ENCODE data around the gene FAM120A.
"Not testable (repeated sequence)": the region's sequence is repeated elsewhere in the genome, so short reads cannot be mapped to it uniquely, and the experiment has no call there.

FAM120A gene

DNA sequence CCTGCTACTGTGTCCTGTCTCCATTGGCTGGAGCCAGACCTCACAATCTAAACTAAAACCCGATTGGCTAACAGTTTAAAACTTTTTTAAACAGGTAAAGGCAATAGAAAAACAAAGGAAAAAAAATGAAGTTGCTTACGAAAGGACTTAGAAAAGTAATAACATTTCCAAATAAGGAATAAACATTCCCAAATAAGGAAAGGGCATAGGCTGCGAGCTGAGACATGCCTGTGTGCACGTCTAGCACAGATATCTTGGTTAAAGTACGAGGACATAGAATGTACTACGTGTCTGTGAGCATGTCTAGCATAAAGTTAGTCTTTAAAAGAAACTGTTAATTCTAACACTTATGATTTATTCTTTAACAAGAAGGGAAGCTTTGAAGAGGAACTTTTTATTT, 15.3 kb upstream of the FAM120A start:
- Histone ChIP-seq H2AFZ (no peak overlapping the region), H3K9me3 (ENCODE audit: control insufficient read depth, low read length) (no peaks in the 10 kb centered on the region), H3K4me3 (ENCODE audit: low read depth, low read length) (no peak overlapping the region), H3K4me1 (no peaks in the 10 kb centered on the region), H3K9ac (no peak overlapping the region), H3K36me3 (ENCODE audit: control insufficient read depth, insufficient read depth, low read length) (no peaks in the 10 kb centered on the region), H3K27ac (no peak overlapping the region), H3K4me2 (ENCODE audit: low read length) (no peak overlapping the region), H3K27me3 (ENCODE audit: control insufficient read depth, insufficient read depth, low read length) (no peaks in the 10 kb centered on the region), H3K79me2 (no peaks in the 10 kb centered on the region)
- TF ChIP-seq, protein P1, sequence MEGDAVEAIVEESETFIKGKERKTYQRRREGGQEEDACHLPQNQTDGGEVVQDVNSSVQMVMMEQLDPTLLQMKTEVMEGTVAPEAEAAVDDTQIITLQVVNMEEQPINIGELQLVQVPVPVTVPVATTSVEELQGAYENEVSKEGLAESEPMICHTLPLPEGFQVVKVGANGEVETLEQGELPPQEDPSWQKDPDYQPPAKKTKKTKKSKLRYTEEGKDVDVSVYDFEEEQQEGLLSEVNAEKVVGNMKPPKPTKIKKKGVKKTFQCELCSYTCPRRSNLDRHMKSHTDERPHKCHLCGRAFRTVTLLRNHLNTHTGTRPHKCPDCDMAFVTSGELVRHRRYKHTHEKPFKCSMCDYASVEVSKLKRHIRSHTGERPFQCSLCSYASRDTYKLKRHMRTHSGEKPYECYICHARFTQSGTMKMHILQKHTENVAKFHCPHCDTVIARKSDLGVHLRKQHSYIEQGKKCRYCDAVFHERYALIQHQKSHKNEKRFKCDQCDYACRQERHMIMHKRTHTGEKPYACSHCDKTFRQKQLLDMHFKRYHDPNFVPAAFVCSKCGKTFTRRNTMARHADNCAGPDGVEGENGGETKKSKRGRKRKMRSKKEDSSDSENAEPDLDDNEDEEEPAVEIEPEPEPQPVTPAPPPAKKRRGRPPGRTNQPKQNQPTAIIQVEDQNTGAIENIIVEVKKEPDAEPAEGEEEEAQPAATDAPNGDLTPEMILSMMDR (IDR thresholded peaks at IDR 0.05), result no peak

DNA sequence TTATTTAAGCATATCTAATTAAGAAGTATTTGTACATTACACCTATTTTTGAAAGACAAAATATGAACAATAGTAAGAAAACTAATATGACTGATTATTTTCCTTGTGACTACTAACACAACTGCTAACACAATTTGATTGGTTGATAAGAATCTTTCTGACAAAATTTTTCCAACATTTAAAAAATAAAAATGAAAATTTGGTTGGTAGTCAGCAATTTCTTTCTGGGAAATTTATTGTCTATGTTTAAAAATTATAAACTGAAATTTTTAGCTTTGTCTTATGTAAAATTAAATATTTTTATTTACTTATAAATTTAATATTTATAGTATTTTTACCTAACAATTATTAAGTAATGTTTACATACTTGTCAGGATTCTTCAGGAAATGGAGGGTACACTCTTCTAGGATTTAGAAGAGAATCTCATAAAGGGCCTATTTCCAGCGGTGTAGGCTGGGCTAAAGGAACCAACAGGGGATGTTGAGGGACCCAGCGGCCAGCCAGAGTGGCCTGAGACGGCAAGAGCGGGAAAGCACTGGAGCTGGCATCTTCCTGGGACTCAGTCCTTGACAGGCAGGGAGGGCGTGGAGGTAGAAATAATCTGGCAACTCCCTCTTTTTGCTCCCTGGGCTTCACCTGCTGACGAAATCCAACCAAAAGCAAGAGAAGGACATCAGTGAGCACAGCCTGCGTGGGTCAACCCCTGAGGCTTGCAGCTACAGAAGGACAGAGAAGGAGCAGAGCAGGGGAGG, 14.7 kb upstream of the FAM120A start:
- no peak overlapping the region for H3K4me2 ChIP-seq (ENCODE audit: low read length)
- H3K4me3 ChIP-seq (ENCODE audit: low read depth, low read length), result no peak overlapping the region
- no peaks in the 10 kb centered on the region for H3K36me3 ChIP-seq (ENCODE audit: control insufficient read depth, insufficient read depth, low read length)
- TF ChIP-seq, protein P1 (IDR thresholded peaks at IDR 0.05), result no peak
- H3K4me1 ChIP-seq, result no peaks in the 10 kb centered on the region
- no peak overlapping the region for H3K9ac ChIP-seq
- no peaks in the 10 kb centered on the region for H3K9me3 ChIP-seq (ENCODE audit: control insufficient read depth, low read length)
- no peak overlapping the region for H3K27ac ChIP-seq
- H3K27me3 ChIP-seq (ENCODE audit: control insufficient read depth, insufficient read depth, low read length), result no peaks in the 10 kb centered on the region
- no peaks in the 10 kb centered on the region for H3K79me2 ChIP-seq
- H2AFZ ChIP-seq, result no peak overlapping the region

DNA sequence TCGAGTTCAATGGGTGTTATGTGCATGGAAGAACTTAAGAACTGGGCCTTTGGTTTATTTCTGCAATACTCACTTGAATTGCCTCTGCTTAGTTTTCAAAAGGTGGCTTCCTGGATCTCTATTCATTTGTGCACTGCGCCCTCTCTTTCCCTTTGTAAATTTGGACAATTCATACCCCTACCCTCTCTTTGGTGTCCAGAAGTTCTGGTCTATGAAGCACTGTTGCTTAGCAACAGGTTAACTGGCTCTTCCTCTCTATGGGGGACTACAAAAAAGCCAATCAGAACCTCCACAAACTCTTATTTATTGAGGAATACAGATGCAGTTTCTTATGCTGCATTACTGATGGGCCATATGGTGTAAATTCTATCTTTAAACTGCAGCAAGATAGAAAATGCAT, 13.5 kb upstream of the FAM120A start:
- no peaks in the 10 kb centered on the region for H3K79me2 ChIP-seq
- H3K4me2 ChIP-seq (ENCODE audit: low read length), result no peak overlapping the region
- no peak overlapping the region for H3K9ac ChIP-seq
- H3K4me1 ChIP-seq, result no peaks in the 10 kb centered on the region
- no peak overlapping the region for H2AFZ ChIP-seq
- H3K27me3 ChIP-seq (ENCODE audit: control insufficient read depth, insufficient read depth, low read length), result no peaks in the 10 kb centered on the region
- no peak overlapping the region for H3K4me3 ChIP-seq (ENCODE audit: low read depth, low read length)
- TF ChIP-seq, protein P1 (IDR thresholded peaks at IDR 0.05), result no peak
- no peaks in the 10 kb centered on the region for H3K36me3 ChIP-seq (ENCODE audit: control insufficient read depth, insufficient read depth, low read length)
- no peaks in the 10 kb centered on the region for H3K9me3 ChIP-seq (ENCODE audit: control insufficient read depth, low read length)
- no peak overlapping the region for H3K27ac ChIP-seq

DNA sequence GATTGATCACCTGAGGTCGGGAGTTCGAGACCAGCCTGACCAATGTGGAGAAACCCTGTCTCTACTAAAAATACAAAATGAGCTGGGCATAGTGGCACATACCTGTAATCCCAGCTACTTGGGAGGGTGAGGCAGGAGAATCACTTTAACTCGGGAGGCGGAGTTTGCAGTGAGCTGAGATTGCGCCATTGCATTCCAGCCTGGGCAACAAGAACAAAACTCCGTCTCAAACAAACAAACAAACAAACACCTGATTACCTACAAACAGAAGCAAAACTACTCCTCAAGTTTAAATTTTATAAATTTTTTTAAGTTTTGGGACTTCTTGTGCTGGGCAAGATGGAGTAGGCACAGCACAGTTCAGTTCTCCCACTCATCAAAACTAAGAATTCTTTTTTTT, 12.2 kb upstream of the FAM120A start:
- H2AFZ ChIP-seq; H3K27ac ChIP-seq; H3K4me2 ChIP-seq (ENCODE audit: low read length): not testable (repeated sequence)

DNA sequence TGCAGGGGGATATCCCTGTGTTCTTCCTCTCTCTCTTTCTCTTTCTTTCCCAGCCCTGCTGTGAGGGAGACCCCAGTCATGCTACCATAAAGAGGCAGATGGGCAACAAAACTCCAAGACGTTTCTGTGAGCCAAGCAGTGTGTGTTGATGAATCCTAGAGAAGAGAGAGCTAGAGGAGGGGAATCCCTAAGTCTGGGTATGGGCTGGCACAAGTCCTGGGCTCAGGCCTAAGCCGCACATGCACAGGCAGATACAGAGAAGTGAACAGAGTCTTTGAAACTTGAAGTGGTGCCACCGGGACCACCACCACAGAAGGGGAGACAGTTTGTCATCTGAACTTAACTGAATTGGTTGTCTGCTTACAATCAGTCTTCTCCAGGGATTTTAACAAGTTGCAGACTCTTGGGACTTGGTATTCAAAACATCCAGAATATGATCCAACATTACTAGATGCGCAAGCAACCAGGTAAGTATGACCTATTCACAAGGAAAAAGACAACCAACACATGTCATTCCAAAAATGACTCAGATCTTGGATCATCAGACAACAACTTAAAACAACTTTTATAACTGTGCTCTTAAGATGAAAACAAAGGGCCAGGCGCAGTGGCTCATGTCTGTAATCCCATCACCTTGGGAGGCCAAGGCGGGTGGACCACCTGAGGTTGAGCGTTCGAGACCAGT, 10.4 kb upstream of the FAM120A start:
- H3K27me3 ChIP-seq (ENCODE audit: control insufficient read depth, insufficient read depth, low read length), result no peaks in the 10 kb centered on the region
- TF ChIP-seq, protein P1 (IDR thresholded peaks at IDR 0.05), result no peak
- H3K36me3 ChIP-seq (ENCODE audit: control insufficient read depth, insufficient read depth, low read length), result no peaks in the 10 kb centered on the region

More for the DNA sequence above, 12.2 kb upstream of the FAM120A start:
- H3K4me1 ChIP-seq; H3K4me3 ChIP-seq (ENCODE audit: low read depth, low read length); H3K36me3 ChIP-seq (ENCODE audit: control insufficient read depth, insufficient read depth, low read length); H3K27me3 ChIP-seq (ENCODE audit: control insufficient read depth, insufficient read depth, low read length); H3K9ac ChIP-seq; H3K79me2 ChIP-seq; H3K9me3 ChIP-seq (ENCODE audit: control insufficient read depth, low read length): not testable (repeated sequence)

More for the DNA sequence above, 10.4 kb upstream of the FAM120A start:
- no peaks in the 10 kb centered on the region for H3K79me2 ChIP-seq
- no peak overlapping the region for H3K9ac ChIP-seq
- H3K4me3 ChIP-seq (ENCODE audit: low read depth, low read length), result no peak overlapping the region
- no peaks in the 10 kb centered on the region for H3K9me3 ChIP-seq (ENCODE audit: control insufficient read depth, low read length)
- H3K4me2 ChIP-seq (ENCODE audit: low read length), result no peak overlapping the region
- no peak overlapping the region for H3K27ac ChIP-seq
- H2AFZ ChIP-seq, result no peak overlapping the region
- H3K4me1 ChIP-seq, result no peaks in the 10 kb centered on the region

Measured in parathyroid adenoma (tissue), 2 donors.